Measurements from ENCODE around the gene KRT33A. TPM values are rescaled to one million over a fixed set of nuclear protein-coding genes. Genes with fewer than 3 reads are reported as not detected.

Gene KRT33A
- total and polyA plus RNA-seq, 2 experiments from 2014 or later = not detected

DNA sequence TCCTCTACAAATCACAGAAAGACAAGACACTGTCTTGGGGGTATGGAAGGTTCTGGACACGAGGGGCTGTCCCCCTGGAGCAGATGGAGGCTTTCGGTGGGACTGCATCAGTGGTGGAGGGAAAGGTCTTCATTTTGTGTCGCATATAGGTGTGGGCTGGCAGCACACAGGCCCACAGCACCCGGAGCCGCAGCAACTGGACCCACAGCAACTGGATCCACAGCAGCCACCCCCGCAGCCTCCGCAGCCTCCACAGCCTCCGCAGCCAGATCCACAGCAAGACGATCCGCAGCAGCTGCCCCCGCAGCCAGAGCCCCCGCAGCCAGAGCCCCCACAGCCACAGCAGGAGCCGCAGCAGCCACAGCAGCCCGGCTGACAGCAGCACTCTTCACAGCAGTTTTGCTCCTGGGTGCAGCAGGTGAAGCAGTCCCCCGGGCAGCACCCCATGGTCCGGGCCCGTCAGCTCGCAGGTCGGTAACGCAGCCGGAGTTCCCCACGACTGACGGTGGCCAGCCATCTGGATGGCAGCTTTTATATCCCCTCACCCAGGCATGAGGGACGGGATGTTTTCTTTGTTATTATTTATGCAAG, 35.3 kb downstream of the KRT33A start, which contains the start of gene KRTAP17-1 (continued):
- TF ChIP-seq ZNF462 (CRISPR knock-in tag; IDR thresholded peaks at IDR 0.05) (no peak), EZH2phosphoT487 (IDR thresholded peaks at IDR 0.05; ENCODE audit: unreplicated experiment) (no peak), JUNB (IDR thresholded peaks at IDR 0.05; ENCODE audit: unreplicated experiment) (no peak), NANOG (IDR thresholded peaks at IDR 0.05; ENCODE audit: borderline replicate concordance) (no peak), ZNF114 (CRISPR knock-in tag; IDR thresholded peaks at IDR 0.05) (no peak), CREB1 (CRISPR knock-in tag; IDR thresholded peaks at IDR 0.05; ENCODE audit: low read depth) (no peak)
- TF ChIP-seq, protein P1, sequence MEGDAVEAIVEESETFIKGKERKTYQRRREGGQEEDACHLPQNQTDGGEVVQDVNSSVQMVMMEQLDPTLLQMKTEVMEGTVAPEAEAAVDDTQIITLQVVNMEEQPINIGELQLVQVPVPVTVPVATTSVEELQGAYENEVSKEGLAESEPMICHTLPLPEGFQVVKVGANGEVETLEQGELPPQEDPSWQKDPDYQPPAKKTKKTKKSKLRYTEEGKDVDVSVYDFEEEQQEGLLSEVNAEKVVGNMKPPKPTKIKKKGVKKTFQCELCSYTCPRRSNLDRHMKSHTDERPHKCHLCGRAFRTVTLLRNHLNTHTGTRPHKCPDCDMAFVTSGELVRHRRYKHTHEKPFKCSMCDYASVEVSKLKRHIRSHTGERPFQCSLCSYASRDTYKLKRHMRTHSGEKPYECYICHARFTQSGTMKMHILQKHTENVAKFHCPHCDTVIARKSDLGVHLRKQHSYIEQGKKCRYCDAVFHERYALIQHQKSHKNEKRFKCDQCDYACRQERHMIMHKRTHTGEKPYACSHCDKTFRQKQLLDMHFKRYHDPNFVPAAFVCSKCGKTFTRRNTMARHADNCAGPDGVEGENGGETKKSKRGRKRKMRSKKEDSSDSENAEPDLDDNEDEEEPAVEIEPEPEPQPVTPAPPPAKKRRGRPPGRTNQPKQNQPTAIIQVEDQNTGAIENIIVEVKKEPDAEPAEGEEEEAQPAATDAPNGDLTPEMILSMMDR (conservative IDR thresholded peaks at IDR 0.05; ENCODE audit: low read depth in 2 of 2) = no peak

GRCh38 chr17:41311111-41311510, 39.5 kb downstream of the KRT33A start:
- H3K27me3 ChIP-seq (ENCODE audit: insufficient read depth) = no peaks in the 10 kb centered on the region
- H3K9me2 ChIP-seq (ENCODE audit: insufficient read depth) = no peaks in the 10 kb centered on the region
- no peak for DNase-seq (ENCODE audit: low spot score)
- Mint-ChIP-seq H3K27me3 (ENCODE audit: insufficient read depth, low read depth, poor library complexity) (peaks cover 7% of the 10 kb centered on the region), H3K9me3 (peaks cover 2% of the 10 kb centered on the region; the same call in 1 of the 3 replicates), H3K27ac (no peak overlapping the region), H3K4me3 (no peak overlapping the region), H3K36me3 (ENCODE audit: low read depth) (no peaks in the 10 kb centered on the region), H3K4me1 (no peaks in the 10 kb centered on the region; the same call in 2 of the 3 replicates)
- no peaks in the 10 kb centered on the region for H3K4me1 ChIP-seq (ENCODE audit: insufficient read depth)
- no peak overlapping the region for H3K27ac ChIP-seq (ENCODE audit: low read depth)
- no peaks in the 10 kb centered on the region for H3F3A ChIP-seq (replicated peaks; ENCODE audit: low read depth)
- no peak overlapping the region for H2AFZ ChIP-seq
- no peak overlapping the region for H3K4me2 ChIP-seq
- H3K79me2 ChIP-seq (replicated peaks; ENCODE audit: insufficient read depth) = no peaks in the 10 kb centered on the region
- no peak overlapping the region for H3K4me3 ChIP-seq
- no peaks in the 10 kb centered on the region for H3K36me3 ChIP-seq (ENCODE audit: insufficient read depth)
- H4K20me1 ChIP-seq (replicated peaks; ENCODE audit: insufficient read depth) = no peaks in the 10 kb centered on the region
- no peak for ATAC-seq
- TF ChIP-seq, protein P2, sequence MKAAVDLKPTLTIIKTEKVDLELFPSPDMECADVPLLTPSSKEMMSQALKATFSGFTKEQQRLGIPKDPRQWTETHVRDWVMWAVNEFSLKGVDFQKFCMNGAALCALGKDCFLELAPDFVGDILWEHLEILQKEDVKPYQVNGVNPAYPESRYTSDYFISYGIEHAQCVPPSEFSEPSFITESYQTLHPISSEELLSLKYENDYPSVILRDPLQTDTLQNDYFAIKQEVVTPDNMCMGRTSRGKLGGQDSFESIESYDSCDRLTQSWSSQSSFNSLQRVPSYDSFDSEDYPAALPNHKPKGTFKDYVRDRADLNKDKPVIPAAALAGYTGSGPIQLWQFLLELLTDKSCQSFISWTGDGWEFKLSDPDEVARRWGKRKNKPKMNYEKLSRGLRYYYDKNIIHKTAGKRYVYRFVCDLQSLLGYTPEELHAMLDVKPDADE (IDR thresholded peaks at IDR 0.05) = no peak
- TF ChIP-seq JUNB (IDR thresholded peaks at IDR 0.05; ENCODE audit: unreplicated experiment) (no peak), POLR2AphosphoS5 (IDR thresholded peaks at IDR 0.05; ENCODE audit: low read depth) (no peak), ZNF331 (CRISPR knock-in tag; IDR thresholded peaks at IDR 0.05; ENCODE audit: low read depth) (no peak), STAT1 (IDR thresholded peaks at IDR 0.05; ENCODE audit: unreplicated experiment) (no peak), EZH2 (IDR thresholded peaks at IDR 0.05; ENCODE audit: low read depth, unreplicated experiment) (no peak), REST (IDR thresholded peaks at IDR 0.05; ENCODE audit: unreplicated experiment) (no peak), NANOG (IDR thresholded peaks at IDR 0.05; ENCODE audit: borderline replicate concordance) (no peak)

All from GM23338 (cell line).